COLO829 (cell line): Measurements from ENCODE around the gene MYOZ3.

Experiments
- DNase-seq: peaks from one replicate; pipeline ENCODE4 v3.0.0; 2012; ENCODE audit warnings: low spot score

The MYOZ3 gene

DNA sequence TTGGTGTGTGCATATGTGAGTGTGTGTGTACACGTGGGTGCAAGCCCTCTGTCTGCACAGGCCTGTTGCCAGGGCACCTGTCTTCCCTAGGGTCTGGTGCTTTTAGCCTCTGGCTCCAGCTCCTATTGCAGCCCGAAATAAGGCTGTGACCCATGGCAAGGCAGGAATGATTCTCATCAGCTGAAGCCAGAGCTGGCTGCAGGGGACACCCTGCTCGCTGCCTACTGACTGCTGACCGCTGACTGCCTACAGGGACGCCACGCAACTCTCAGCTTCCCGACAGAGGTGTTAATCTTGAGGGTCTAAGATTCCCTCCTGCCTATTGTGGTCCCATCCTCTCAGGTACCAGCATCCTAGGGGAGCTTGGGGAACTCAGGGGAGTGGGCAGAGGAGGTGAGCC is at the start of gene MYOZ3:
Gene MYOZ3 (plus strand): TSS at position 166 of the 400 bp plus-strand sequence. CDS start 1,691 bp downstream, outside the sequence.
- DNase-seq = no peak

GRCh38 chr5:150612405-150612804 is 48.6 kb upstream of the MYOZ3 start:
- DNase-seq = no peak

GRCh38 chr5:150612905-150613670 is 48.0 kb upstream of the MYOZ3 start:
- DNase-seq = no peak

GRCh38 chr5:150613991-150614660 is 46.9 kb upstream of the MYOZ3 start:
- DNase-seq = no peak

DNA sequence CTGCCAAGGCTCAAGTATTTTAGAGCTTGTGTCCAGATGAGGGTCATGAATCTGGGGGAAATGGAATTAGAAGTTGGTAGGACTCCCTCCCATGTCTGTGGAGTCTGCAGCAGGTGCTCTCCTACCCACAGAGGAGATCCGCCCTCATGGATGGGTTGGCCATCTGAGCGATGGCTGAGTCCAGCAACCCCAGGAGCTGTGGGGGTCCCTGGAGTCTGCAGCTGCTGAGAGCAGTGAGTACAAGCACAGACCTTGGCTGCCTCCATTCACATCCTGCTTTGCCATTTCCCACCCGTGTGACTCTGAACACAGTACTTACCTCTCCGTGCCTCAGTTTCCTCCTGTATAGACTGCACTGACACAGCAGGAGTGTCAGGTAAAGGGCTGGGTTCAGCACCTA is 46.4 kb upstream of the MYOZ3 start:
- no peak for DNase-seq

- DNase-seq = peak; percentile 42
Observed at GRCh38 chr5:150615141-150615699, 45.8 kb upstream of the MYOZ3 start.

- DNase-seq = no peak
Observed at GRCh38 chr5:150616024-150616470, 45.0 kb upstream of the MYOZ3 start.

DNA sequence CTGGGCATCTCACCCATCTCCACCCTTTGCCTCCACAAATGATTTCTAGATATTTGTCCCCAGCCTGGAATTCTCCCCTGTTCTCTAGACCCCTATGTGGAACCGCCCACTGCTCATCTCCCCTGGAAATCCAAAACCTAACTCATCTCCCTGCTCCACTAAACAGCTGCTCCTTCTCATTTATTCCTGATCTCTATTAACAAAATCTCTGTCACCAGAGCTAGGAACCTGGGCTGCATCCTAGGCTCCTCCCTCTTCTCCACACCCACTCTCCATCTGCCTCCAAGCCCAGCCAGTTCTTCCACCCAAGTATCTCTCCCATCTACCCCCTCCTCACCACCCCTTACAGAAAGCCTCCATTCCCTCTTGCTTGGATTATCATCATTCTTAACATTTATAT is 44.5 kb upstream of the MYOZ3 start:
- no peak for DNase-seq

- DNase-seq = no peak
Observed at GRCh38 chr5:150618163-150618562, 42.9 kb upstream of the MYOZ3 start.

DNA sequence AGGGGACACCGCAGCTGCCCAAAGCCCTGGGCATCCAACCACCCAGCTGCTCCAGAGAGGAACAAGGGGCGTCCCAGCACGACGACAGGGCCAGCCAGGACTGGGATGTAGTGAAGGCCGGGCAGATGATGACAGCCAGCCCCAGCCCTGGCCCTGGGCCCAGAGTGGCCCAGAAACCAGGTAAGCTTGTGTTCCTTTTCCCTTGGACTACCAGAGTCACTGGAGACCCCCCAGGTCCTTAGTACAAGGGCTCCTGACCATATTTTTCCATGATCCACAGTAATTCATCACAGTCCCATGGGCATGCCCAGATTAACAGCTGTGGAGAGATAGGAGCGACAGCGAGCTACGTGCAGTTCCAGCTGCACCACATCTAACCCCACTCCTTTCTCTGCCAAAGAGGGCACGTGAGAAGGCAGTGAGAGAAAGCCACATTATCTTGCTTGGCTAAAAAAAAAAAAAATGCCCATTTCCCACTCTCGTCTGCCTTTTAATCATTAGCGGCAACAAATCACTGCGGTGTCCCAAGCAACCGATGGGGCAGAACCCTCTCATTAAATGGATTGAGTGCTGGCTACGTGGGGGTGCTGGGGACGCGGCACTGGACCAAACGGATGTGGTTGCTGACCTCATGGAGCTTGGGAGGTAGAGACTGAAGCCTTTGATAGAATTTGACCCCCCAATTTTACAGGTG is 42.3 kb upstream of the MYOZ3 start:
- no peak for DNase-seq

- DNase-seq = no peak
Observed at GRCh38 chr5:150619359-150620230, 41.5 kb upstream of the MYOZ3 start.

GRCh38 chr5:150621301-150621700 is 39.8 kb upstream of the MYOZ3 start:
- no peak for DNase-seq

GRCh38 chr5:150622157-150622556 is 38.9 kb upstream of the MYOZ3 start:
- DNase-seq = no peak

- DNase-seq = no peak
Observed at GRCh38 chr5:150623152-150623877, 37.7 kb upstream of the MYOZ3 start.

GRCh38 chr5:150623878-150624216 is 37.2 kb upstream of the MYOZ3 start:
- no peak for DNase-seq

- DNase-seq = no peak
Observed at GRCh38 chr5:150624334-150625163, 36.5 kb upstream of the MYOZ3 start.

DNA sequence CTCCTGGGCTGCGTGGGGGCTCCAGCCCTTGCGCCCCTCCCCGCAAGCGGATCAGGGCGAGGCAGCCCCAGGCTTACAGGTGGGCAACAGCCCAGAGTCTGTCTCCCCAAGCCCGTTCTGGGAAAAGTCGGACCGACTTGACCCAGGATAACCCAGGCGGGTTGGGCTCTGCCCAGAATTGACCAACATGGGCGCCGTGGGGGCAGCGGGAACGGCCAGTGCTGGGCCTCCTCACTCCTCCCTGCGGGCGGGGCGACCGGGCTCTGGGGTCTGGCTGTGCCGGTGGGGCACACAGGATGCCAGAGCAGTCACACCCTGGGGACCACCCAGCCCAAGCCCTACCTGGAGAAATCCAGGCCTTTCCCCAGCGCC is 35.9 kb upstream of the MYOZ3 start:
- DNase-seq = no peak

DNA sequence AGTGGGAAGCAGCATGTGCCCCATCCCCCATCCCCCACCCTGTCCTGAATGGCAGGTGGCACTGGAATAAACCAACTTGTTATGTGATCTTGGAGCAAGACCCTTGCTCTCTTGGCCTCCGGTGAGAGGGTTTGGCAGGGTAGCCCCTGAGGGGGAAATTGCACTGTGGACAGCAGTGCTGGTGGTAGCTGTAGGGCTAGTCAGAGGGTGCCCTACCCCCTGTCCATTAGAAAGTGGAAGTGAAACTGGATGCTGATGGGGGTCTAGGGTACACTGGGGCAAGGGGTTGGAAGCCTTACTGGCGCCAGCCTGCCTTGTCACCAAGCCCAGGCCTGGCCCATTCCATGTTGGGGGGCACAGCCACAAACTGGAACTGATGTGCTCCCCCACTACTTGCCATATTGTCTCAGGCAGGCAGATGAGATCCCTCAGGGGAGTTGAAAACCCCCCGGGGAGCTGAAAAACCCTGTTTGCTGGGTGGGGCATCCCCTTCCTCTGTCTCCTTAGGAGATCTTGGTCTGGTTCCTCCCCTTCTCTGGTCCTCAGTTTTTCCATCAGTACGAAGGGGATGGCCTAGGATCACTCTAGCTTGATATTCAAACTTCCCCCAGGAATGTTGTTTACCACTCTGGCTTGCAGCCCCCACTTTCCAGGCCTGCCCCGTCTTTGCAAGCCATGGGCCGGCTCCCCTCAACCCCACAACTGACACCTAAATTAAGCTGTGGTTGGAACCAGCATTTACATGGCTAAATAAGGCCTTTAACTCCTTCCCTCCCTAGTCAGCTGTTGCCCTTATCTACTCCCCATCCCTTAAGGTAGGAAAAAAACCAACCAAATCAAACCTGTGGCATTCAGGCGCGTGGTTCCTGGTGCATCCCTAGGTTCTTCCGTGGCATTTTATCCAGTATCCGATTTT is 35.0 kb upstream of the MYOZ3 start:
- DNase-seq = no peak

- DNase-seq = no peak
Observed at GRCh38 chr5:150626853-150627276, 34.2 kb upstream of the MYOZ3 start.
